Measurements from ENCODE around the gene BRD9.

- TF ChIP-seq EZH2 (IDR thresholded peaks at IDR 0.05; ENCODE audit: insufficient read depth, poor library complexity, severe bottlenecking) (no peak), EZH2phosphoT487 (IDR thresholded peaks at IDR 0.05; ENCODE audit: insufficient read depth, low read depth) (no peak)
Measured at GRCh38 chr5:910769-911160, 18.2 kb upstream of the BRD9 start.
